ENCODE data around the gene PTBP3. TPM values are rescaled to one million over a fixed set of nuclear protein-coding genes. Genes with fewer than 3 reads are reported as not detected.

PTBP3 gene
- total and polyA plus RNA-seq, 2 of the 4 experiments (the other 2 are of a cell fraction): 8.6 to 15.6 TPM

- no peak for ATAC-seq (ENCODE audit: low read depth)
- H4K91ac ChIP-seq (ENCODE audit: insufficient read depth, low read depth, low read length): no peak overlapping the region
- H3K56ac ChIP-seq (ENCODE audit: extremely low read depth, insufficient read depth, low read length): no peak overlapping the region
- H2AFZ ChIP-seq (replicated peaks; ENCODE audit: low read length, poor library complexity): no peak overlapping the region
- no peak overlapping the region for H3K23ac ChIP-seq (ENCODE audit: low read depth, low read length)
- in situ Hi-C loops (cut with MboI; ENCODE audit: low sequenced_read_pairs): no loop called here
- no peaks in the 10 kb centered on the region for H4K20me1 ChIP-seq (ENCODE audit: insufficient read depth, low read length)
- H3K9me3 ChIP-seq (ENCODE audit: control insufficient read depth, insufficient read depth, low read length): no peaks in the 10 kb centered on the region
- no peak overlapping the region for H2BK5ac ChIP-seq (ENCODE audit: low read depth, low read length, poor library complexity, severe bottlenecking)
- no peaks in the 10 kb centered on the region for H3K27me3 ChIP-seq (ENCODE audit: control insufficient read depth, insufficient read depth, low read length)
- no peak overlapping the region for H2BK20ac ChIP-seq (ENCODE audit: low read depth, low read length)
- H2AK5ac ChIP-seq (ENCODE audit: low read depth, low read length): no peak overlapping the region
- H3K4ac ChIP-seq (ENCODE audit: low read depth, low read length): no peak overlapping the region
- no peaks in the 10 kb centered on the region for H3K36me3 ChIP-seq (ENCODE audit: control insufficient read depth, insufficient read depth, low read length)
- no CpG with 5 or more reads among the region's 2 CpGs for whole genome bisulfite sequencing, 2 experiments (ENCODE audit: extremely low coverage in 2 of 2, insufficient read length in 1 of 2)
- H2AK9ac ChIP-seq (replicated peaks; ENCODE audit: low read depth, low read length, poor library complexity): no peak overlapping the region
- H3K14ac ChIP-seq (replicated peaks; ENCODE audit: low read depth, low read length): no peak overlapping the region
- CTCF ChIA-PET: interaction anchor here (0.8 to 1.5 kb wide), 2 partner anchors 11 to 526 kb away, joined by 3 to 5 read pairs; no protein-coding TSS in a partner anchor
- peaks cover 13 to 36% of the 10 kb centered on the region in 2 experiments for H3K79me1 ChIP-seq (ENCODE audit: low read depth in 1 of 2, low read length in 2 of 2)
- H3K4me1 ChIP-seq (ENCODE audit: control insufficient read depth, insufficient read depth, low read length): 0 out of 2 replicates have a peak, but pooled peaks cover 1% of the 10 kb centered on the region
- H3K27ac ChIP-seq (ENCODE audit: insufficient read depth, low read length): no peak overlapping the region
- no peak overlapping the region for H3K4me2 ChIP-seq (ENCODE audit: low read depth, low read length)
- dilution Hi-C loops (cut with HindIII; ENCODE audit: low sequenced_read_pairs, unreplicated experiment): no loop called here
- POLR2A ChIA-PET (ENCODE audit: unreplicated experiment): no interaction called here
- H2BK120ac ChIP-seq (ENCODE audit: low read depth, low read length): no peak overlapping the region
- peaks cover 5% of the 10 kb centered on the region for H3K9me1 ChIP-seq (ENCODE audit: insufficient read depth, low read length)
- no peak for DNase-seq
- H3K9ac ChIP-seq (ENCODE audit: low read depth, low read length): no peak overlapping the region
- no peak overlapping the region for H4K5ac ChIP-seq (ENCODE audit: low read depth, low read length)
- no TSS peak for BruUV-seq (replicated peaks)
- no peak overlapping the region for H3K4me3 ChIP-seq (ENCODE audit: insufficient read depth, low read depth, low read length)
- intact Hi-C loops (cut with micrococcal nuclease): no loop called here
- H3K18ac ChIP-seq (ENCODE audit: low read depth, low read length): no peak overlapping the region
- H2BK15ac ChIP-seq (ENCODE audit: low read depth, low read length): no peak overlapping the region
- H4K8ac ChIP-seq (ENCODE audit: low read depth in 2 of 2, low read length in 2 of 2): no peak overlapping the region
- no peak for TF ChIP-seq RCOR1 (IDR thresholded peaks at IDR 0.05; ENCODE audit: insufficient replicate concordance, low read length)
- TF ChIP-seq MAZ (IDR thresholded peaks at IDR 0.05; ENCODE audit: borderline replicate concordance, low read depth, low read length): no peak
- no peak for TF ChIP-seq USF2 (IDR thresholded peaks at IDR 0.05; ENCODE audit: low read depth, low read length)
Observed at GRCh38 chr9:112377087-112377486, 43.7 kb upstream of the PTBP3 start.

Data from IMR-90 (cell line).